ENCODE results near the gene AFMID.

AFMID gene

DNA sequence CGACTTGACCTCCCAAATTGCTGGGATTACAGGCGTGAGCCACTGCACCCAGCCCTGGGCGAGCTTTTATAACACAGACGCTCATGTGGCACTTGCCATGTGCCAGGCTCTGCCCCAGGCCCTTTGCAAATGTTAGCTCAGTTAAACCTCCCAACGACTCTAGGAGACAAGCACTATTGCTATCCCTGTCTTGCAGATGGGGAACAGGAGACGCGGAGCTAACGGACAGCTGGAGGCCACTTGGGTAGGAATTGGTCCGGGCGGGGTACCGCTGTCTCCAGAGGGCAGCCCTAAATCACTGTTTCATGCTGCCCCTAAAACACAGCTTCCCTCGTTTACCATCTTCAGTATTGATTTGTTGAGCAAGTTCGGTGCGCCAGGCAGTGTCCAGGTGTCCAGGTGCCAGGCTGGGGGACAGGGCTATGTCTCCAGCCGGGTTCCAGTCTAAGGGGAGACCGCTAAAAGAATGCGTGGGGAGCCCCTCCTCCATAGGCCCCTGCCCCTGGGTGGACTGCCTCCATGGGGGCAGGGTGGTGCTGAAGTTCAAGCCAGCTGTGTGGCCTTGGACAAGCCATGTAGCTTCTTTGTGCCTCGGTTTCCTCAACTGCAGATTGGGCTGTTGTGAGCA, 68.0 kb downstream of the AFMID start:
- DNase-seq (ENCODE audit: low read depth, low spot score) = no peak

GRCh38 chr17:78255953-78256706, 69.0 kb downstream of the AFMID start:
- no peak for DNase-seq (ENCODE audit: low read depth, low spot score)

DNA sequence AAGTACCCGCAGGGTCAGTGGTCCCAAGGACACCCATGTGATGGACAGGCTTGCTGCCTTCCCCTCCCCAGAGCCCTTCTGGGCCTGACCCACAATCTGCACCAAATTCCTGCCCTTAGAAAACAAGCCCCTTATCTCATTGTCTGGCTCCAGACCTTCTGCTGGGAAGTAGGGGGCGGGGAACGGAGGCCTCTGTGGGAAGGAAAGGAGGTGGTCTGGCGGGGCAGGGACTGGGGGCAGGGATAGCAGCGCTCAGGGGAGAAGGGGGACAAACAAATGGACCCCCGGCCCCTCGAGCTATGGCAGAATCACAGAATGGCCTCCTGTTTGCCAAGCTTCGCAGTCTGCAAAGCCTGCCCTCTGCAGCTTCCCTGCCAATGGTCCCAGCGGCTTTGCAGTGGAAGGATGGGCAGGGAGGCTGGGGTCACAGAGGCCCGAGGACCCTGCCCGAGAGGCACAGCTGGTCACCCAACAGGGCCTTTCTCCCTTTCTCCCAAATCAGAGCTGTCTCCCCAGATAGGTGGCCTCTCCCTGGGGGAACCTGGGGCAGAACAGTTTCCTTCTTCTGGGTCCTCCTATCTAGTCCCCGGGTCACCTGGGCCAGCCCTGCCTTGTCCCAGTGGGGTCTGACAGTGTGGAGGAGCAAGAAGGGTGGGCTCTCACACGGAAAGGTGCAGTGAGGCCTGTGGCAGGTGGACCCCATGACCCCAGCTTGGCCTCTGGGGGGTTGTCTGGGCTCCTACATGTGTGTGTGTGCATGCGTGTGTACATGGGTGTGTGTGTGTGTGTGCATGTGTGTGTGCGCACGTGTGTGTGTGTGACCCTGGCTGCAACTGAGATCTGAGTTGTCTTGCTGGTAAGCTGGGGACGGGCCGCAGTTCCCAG, 69.8 kb downstream of the AFMID start:
- DNase-seq (ENCODE audit: low read depth, low spot score) = no peak
